ENCODE measurements around the gene TMEM247.

DNA sequence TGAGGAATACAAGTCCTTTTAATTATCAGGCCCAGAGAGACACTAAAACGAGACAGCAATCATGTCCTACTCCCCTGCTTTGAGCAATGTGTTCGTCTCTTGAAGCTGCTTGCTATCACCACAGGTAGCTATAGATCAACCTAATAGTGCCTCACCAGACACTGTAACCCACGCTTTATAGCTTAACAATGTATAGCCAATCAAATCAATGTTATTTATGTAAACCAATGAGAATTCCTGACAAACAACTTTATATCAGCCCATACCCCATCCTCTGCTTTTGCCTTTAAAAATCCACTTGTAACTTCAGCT, 26.1 kb downstream of the TMEM247 start:
- TF ChIP-seq, protein P1, sequence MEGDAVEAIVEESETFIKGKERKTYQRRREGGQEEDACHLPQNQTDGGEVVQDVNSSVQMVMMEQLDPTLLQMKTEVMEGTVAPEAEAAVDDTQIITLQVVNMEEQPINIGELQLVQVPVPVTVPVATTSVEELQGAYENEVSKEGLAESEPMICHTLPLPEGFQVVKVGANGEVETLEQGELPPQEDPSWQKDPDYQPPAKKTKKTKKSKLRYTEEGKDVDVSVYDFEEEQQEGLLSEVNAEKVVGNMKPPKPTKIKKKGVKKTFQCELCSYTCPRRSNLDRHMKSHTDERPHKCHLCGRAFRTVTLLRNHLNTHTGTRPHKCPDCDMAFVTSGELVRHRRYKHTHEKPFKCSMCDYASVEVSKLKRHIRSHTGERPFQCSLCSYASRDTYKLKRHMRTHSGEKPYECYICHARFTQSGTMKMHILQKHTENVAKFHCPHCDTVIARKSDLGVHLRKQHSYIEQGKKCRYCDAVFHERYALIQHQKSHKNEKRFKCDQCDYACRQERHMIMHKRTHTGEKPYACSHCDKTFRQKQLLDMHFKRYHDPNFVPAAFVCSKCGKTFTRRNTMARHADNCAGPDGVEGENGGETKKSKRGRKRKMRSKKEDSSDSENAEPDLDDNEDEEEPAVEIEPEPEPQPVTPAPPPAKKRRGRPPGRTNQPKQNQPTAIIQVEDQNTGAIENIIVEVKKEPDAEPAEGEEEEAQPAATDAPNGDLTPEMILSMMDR (IDR thresholded peaks at IDR 0.05) = no peak
- no peak for TF ChIP-seq POLR2A (IDR thresholded peaks at IDR 0.05)
